ENCODE results near the gene FAM149A. TPM values are rescaled to one million over a fixed set of nuclear protein-coding genes. Genes with fewer than 3 reads are reported as not detected.

Gene FAM149A
- total RNA-seq, 1 experiment from 2014 or later = 6.6 TPM

GRCh38 chr4:186196063-186196462, 91.6 kb downstream of the FAM149A start:
- H3K27me3 ChIP-seq (replicated peaks; ENCODE audit: control insufficient read depth, insufficient read depth, low read length) = no peaks in the 10 kb centered on the region; the same call in none of the 2 replicates
- POLR2A ChIA-PET = no interaction called here
- intact Hi-C loops (cut with micrococcal nuclease; ENCODE audit: unreplicated experiment) = no loop called here
- Mint-ChIP-seq H3K4me3 (ENCODE audit: unreplicated experiment) (no peak overlapping the region), H3K27me3 (ENCODE audit: insufficient read depth, unreplicated experiment) (peaks cover 13% of the 10 kb centered on the region), H3K27ac (ENCODE audit: unreplicated experiment) (no peak overlapping the region), H3K9me3 (ENCODE audit: unreplicated experiment) (no peaks in the 10 kb centered on the region), H3K36me3 (ENCODE audit: insufficient read depth, unreplicated experiment) (no peaks in the 10 kb centered on the region), H3K4me1 (ENCODE audit: low read depth, unreplicated experiment) (no peaks in the 10 kb centered on the region)
- H3K4me1 ChIP-seq = no peaks in the 10 kb centered on the region
- no peak for DNase-seq
- no peak for TF ChIP-seq CTCF (IDR thresholded peaks at IDR 0.05; ENCODE audit: insufficient read depth in 1 of 2, low read depth in 1 of 2, low read length in 1 of 2, severe bottlenecking in 1 of 2, unreplicated experiment in 1 of 2)
- no peaks in the 10 kb centered on the region for H3K36me3 ChIP-seq (ENCODE audit: control insufficient read depth, insufficient read depth, low read length)
- CTCF ChIA-PET = no interaction called here
- no peak overlapping the region for H3K4me3 ChIP-seq (ENCODE audit: low read depth, low read length)
- H3K9me3 ChIP-seq = no peaks in the 10 kb centered on the region
- BruUV-seq (replicated peaks) = no TSS peak

DNA sequence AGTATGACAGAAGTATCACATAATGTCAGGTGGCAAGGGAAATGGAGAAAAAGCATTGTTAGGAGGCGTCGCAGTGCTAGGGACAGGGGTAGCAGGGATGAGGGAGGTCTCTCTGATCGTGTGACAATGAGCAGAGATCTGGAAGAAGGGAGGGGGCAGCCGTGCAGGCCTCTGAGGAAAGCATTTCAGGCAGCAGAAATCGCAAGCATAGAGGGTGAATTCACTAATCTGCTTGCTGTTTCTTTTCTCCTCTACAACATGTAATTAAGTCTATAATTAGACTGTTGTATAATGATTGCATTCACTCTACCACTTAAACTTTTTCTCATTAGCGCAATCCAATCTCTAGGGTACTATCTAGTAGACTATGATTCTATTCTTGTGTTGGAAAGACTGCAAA, 96.0 kb downstream of the FAM149A start:
- Histone ChIP-seq H3K36me3 (ENCODE audit: control insufficient read depth, insufficient read depth, low read length) (no peaks in the 10 kb centered on the region), H3K4me3 (ENCODE audit: low read depth, low read length) (no peak overlapping the region), H3K27me3 (replicated peaks; ENCODE audit: control insufficient read depth, insufficient read depth, low read length) (no peaks in the 10 kb centered on the region), H3K9me3 (no peaks in the 10 kb centered on the region), H3K4me1 (no peaks in the 10 kb centered on the region; the same call in 1 of the 2 replicates)
- POLR2A ChIA-PET = no interaction called here
- CTCF ChIA-PET = no interaction called here
- TF ChIP-seq CTCF (IDR thresholded peaks at IDR 0.05; ENCODE audit: insufficient read depth in 1 of 2, low read depth in 1 of 2, low read length in 1 of 2, severe bottlenecking in 1 of 2, unreplicated experiment in 1 of 2) = no peak
- no peaks in the 10 kb centered on the region for H3K9me3 Mint-ChIP-seq (ENCODE audit: unreplicated experiment)
- DNase-seq = no peak
- intact Hi-C loops (cut with micrococcal nuclease; ENCODE audit: unreplicated experiment) = no loop called here
- no peak overlapping the region for H3K27ac Mint-ChIP-seq (ENCODE audit: unreplicated experiment)
- peaks cover 9% of the 10 kb centered on the region for H3K27me3 Mint-ChIP-seq (ENCODE audit: insufficient read depth, unreplicated experiment)
- H3K4me3 Mint-ChIP-seq (ENCODE audit: unreplicated experiment) = no peak overlapping the region
- H3K4me1 Mint-ChIP-seq (ENCODE audit: low read depth, unreplicated experiment) = peaks cover 11% of the 10 kb centered on the region
- H3K36me3 Mint-ChIP-seq (ENCODE audit: insufficient read depth, unreplicated experiment) = peaks cover 12% of the 10 kb centered on the region
- BruUV-seq (replicated peaks) = no TSS peak

DNA sequence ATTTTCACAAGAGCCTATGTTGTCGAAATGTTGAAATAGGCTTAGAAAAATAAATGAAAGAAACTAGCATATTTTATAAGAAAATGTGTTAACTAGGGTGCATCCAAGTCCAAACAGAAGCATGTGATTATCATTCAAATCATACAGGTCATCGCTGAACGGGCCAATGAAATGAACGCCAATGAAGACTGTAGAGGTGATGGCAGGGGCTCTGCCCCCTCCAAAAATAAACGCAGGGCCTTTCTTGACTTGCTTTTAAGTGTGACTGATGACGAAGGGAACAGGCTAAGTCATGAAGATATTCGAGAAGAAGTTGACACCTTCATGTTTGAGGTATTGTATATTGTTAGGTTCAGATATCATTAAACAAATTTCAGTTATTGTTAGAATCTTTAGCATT, 96.5 kb downstream of the FAM149A start:
- Mint-ChIP-seq H3K36me3 (ENCODE audit: insufficient read depth, unreplicated experiment) (peaks cover 12% of the 10 kb centered on the region), H3K4me1 (ENCODE audit: low read depth, unreplicated experiment) (peaks cover 16% of the 10 kb centered on the region), H3K27me3 (ENCODE audit: insufficient read depth, unreplicated experiment) (peaks cover 9% of the 10 kb centered on the region), H3K27ac (ENCODE audit: unreplicated experiment) (no peak overlapping the region), H3K4me3 (ENCODE audit: unreplicated experiment) (no peak overlapping the region), H3K9me3 (ENCODE audit: unreplicated experiment) (no peaks in the 10 kb centered on the region)
- Histone ChIP-seq H3K36me3 (ENCODE audit: control insufficient read depth, insufficient read depth, low read length) (no peaks in the 10 kb centered on the region), H3K27me3 (replicated peaks; ENCODE audit: control insufficient read depth, insufficient read depth, low read length) (no peaks in the 10 kb centered on the region), H3K9me3 (no peaks in the 10 kb centered on the region), H3K4me1 (no peaks in the 10 kb centered on the region; the same call in 1 of the 2 replicates), H3K4me3 (ENCODE audit: low read depth, low read length) (no peak overlapping the region)
- no peak for DNase-seq
- no TSS peak for BruUV-seq (replicated peaks)
- TF ChIP-seq CTCF (IDR thresholded peaks at IDR 0.05; ENCODE audit: insufficient read depth in 1 of 2, low read depth in 1 of 2, low read length in 1 of 2, severe bottlenecking in 1 of 2, unreplicated experiment in 1 of 2) = no peak
- intact Hi-C loops (cut with micrococcal nuclease; ENCODE audit: unreplicated experiment) = loop anchor here (1.0 kb wide), 2 partner anchors 11 to 133 kb away; no protein-coding TSS in a partner anchor
- POLR2A ChIA-PET = no interaction called here
- CTCF ChIA-PET = interaction anchor here (1.3 kb wide), 1 partner anchor 133 kb away, joined by 9 read pairs; the partner anchor contains the start of gene TLR3
